HG02981 (cell line): ENCODE data around the gene STT3A.

ENCODE experiments used
- ATAC-seq: cut with Tn5 transposase; IDR thresholded peaks from one replicate; pipeline ENCODE4 v1.9.1; 2021; ENCODE audit warnings: mild to moderate bottlenecking, moderate library complexity; ENCODE audit not compliant: unreplicated experiment

The STT3A gene

DNA sequence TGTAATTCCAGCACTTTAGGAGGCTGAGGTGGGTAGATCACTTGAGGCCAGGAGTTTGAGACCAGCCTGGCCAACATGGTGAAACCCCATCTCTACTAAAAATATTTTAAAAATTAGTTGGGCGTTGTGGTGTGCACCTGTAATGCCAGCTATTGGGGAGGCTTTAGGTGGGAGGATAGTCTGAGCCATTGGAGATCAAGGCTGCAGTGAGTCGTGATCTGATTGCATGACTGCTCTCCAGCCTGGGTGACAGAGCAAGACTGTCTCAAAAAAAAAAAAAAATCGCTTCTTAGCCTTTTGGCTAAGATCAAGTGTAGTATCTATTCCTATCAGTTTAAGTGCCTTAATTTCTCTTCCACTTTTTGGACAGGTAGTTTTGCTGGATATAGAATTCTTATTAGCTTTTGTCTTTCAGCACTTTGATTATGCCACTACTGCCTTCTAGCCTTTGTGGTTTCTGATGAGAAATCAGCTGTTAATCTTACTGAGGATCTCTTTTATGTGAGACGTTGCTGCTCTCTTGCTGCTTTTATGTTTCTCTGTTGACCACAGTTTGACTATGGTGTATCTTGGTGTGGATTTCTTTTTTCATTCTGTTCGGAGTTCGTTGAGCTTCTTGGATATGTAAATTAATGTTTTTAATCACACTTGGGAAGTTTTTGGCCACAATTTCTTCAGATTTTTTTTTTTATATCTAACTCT is 57.0 kb downstream of the STT3A start:
- ATAC-seq = no peak

DNA sequence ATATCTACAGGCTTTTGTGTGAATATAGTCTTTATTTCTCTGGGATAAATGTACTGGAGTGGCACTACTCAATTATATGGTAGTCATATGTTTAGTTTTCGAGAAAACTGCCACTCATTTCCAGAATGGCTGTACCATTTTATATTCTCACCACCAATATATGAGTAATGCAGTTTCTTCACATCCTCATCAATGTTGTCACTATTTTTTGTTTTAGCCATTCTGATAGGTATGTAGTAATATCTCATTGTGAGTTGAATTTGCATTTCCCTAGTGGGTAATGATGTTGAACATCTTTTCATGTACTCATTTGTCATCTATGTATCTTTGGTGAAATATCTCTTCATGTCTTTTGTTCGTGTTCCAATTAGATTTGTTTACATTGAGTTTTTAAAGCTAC is 70.0 kb downstream of the STT3A start:
- no peak for ATAC-seq

DNA sequence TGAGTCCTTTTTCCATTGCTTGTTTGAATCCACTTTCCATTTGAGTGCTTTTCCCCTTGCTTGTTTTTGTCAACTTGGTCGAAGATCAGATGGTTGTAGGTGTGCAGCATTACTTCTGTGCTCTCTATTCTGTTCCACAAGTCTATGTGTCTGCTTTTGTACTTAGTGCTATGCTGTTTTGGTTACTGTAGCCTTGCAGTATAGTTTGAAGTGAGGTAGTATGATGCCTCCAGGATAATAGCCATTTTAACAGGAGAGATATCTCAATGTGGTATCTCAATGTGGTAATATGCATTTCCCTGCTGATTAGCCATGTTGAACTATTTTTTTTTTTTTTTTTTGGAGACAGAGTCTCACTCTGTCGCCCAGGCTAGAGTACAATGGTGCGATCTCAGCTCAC is 71.3 kb downstream of the STT3A start:
- ATAC-seq = no peak

DNA sequence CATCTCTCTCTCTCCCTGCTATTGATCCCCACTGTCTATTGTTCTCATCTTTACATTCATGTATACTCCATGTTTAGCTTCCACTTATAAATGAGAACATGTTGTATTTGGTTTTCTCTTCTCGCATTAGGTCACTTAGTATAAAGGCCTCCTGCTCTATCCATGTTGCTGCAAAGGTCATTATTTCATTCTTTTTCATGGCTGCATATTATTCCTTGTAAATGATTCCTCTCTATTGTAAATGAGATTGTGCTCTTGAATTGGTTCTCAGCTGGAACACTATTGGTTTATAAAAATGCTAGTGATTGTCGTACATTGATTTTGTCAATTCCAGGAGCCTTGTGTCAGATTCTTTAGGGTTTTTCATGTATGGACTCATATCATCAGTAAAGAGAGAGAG is 74.5 kb downstream of the STT3A start:
- no peak for ATAC-seq

DNA sequence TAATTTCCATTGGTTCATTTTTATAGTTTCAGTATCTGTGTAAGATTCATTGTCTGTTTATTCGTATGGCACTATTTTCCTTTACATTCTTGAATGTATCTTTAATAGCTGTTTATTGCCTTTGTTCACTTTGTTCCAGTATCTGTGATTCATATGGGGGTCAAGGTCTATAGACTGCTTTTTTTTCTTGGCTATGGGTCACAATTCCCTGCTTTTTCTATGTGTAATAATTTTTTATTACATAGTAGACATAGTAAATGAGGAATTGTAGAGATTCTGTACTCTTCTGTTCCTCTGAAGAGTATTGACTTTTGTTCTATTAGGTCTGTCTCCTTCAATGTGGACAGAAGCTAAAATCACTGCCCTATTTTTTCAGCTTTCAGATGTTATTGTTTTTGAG is 77.5 kb downstream of the STT3A start:
- ATAC-seq = no peak

DNA sequence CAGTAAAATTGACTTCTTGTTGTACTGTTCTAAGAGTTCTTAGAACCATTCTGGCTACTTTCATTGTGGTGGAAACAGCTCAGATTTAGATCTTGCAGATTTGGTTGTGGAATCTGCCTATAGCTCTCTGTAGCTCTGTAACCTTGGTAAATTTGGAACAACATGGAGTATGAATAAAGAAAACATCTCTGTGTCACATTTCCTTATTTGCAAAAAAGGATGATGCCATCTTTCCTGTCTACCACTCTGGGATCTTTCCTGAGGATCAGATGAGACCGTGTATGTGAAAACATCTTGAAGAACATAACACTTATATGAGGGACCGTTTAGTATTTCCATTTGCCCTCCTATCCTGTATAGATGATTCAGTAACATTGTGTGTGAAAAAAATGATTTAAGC is 78.9 kb downstream of the STT3A start:
- ATAC-seq = no peak
